Peyer's patch (tissue), 4 donors: Measurements from ENCODE around the gene CLBA1. TPM values are rescaled to one million over a fixed set of nuclear protein-coding genes. Genes with fewer than 3 reads are reported as not detected.
A peak's percentile ranks its signal among the peaks of the same experiment; 100 is the strongest.

Experiments used
- DNase-seq, 3 donors: peaks; one replicate each; pipeline ENCODE4 v3.0.0-alpha.2; 2017 to 2019
- H3K27ac ChIP-seq, 4 donors: fragments of 200-600 bp; sonication (generic); one replicate each; pipeline ENCODE4 v1.5.1; 2016 to 2019
- H3K27me3 ChIP-seq, 2 donors: fragments of 200-600 bp; sonication (generic); one replicate each; pipeline ENCODE4 v1.5.1; 2019
- H3K36me3 ChIP-seq, 3 donors: fragments of 200-600 bp; sonication (generic); one replicate each; pipeline ENCODE4 v1.5.1; 2016 to 2019
- H3K4me1 ChIP-seq, 4 donors: fragments of 200-600 bp; sonication (generic); one replicate each; pipeline ENCODE4 v1.5.1; 2016 to 2019
- H3K4me3 ChIP-seq, 4 donors: fragments of 200-600 bp; sonication (generic); 1 replicate in 3 of 4; 2 replicates in 1 of 4; pipeline ENCODE4 v1.5.1; 2016 to 2019; ENCODE audit warnings: mild to moderate bottlenecking in 1 of 4
- H3K9me3 ChIP-seq, 4 donors: fragments of 200-600 bp; sonication (generic); one replicate each; pipeline ENCODE4 v1.5.1; 2016 to 2019; ENCODE audit warnings: mild to moderate bottlenecking in 1 of 4
- POLR2A ChIP-seq, 2 donors: fragments of 450-650 bp; IDR thresholded peaks; one replicate each; pipeline ENCODE4 v1.5.1; 2017; ENCODE audit warnings: antibody characterized with exemption in 2 of 2, mild to moderate bottlenecking in 2 of 2, moderate library complexity in 2 of 2
- total RNA-seq, 4 donors: library from RNA; depleted of rRNA; stranded (reverse); fragments of >200 nt; gene quantifications; one replicate each; pipeline ENCODE4 v1.1.0, GENCODE V29; 2016
- TF ChIP-seq, protein P1 (sequence below), 6 experiments: fragments of 450-650 bp in 4 of 6; fragments of 200-600 bp in 2 of 6; sonication (generic) in 1 of 6; IDR thresholded peaks; one replicate each; pipeline ENCODE4 v1.5.1; 2017 to 2019; ENCODE audit warnings: antibody characterized with exemption in 6 of 6, mild to moderate bottlenecking in 3 of 6, moderate library complexity in 1 of 6

The CLBA1 gene
- total RNA-seq, 4 donors from 2014 or later = 0.88 to 3.8 (median 2.8) TPM; not detected in 1

- no peaks in the 10 kb centered on the region for H3K27me3 ChIP-seq
- peak in 2 of 3 donors; percentile 43 to 61 for DNase-seq
- peaks cover 0 to 22% (median 0%) of the 10 kb centered on the region in 3 donors for H3K36me3 ChIP-seq
- no peak overlapping the region for H3K27ac ChIP-seq
- no peak overlapping the region for H3K4me3 ChIP-seq
- no peak for TF ChIP-seq POLR2A (IDR thresholded peaks at IDR 0.05)
- TF ChIP-seq, protein P1, sequence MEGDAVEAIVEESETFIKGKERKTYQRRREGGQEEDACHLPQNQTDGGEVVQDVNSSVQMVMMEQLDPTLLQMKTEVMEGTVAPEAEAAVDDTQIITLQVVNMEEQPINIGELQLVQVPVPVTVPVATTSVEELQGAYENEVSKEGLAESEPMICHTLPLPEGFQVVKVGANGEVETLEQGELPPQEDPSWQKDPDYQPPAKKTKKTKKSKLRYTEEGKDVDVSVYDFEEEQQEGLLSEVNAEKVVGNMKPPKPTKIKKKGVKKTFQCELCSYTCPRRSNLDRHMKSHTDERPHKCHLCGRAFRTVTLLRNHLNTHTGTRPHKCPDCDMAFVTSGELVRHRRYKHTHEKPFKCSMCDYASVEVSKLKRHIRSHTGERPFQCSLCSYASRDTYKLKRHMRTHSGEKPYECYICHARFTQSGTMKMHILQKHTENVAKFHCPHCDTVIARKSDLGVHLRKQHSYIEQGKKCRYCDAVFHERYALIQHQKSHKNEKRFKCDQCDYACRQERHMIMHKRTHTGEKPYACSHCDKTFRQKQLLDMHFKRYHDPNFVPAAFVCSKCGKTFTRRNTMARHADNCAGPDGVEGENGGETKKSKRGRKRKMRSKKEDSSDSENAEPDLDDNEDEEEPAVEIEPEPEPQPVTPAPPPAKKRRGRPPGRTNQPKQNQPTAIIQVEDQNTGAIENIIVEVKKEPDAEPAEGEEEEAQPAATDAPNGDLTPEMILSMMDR (IDR thresholded peaks at IDR 0.05) = peak in 4 of 6 experiments; percentile 24 to 46 (median 38)
- H3K4me1 ChIP-seq = peaks cover 0 to 8% (median 3%) of the 10 kb centered on the region in 4 donors
- no peaks in the 10 kb centered on the region for H3K9me3 ChIP-seq
Measured at GRCh38 chr14:105012171-105012985, 26.8 kb downstream of the CLBA1 start.

DNA sequence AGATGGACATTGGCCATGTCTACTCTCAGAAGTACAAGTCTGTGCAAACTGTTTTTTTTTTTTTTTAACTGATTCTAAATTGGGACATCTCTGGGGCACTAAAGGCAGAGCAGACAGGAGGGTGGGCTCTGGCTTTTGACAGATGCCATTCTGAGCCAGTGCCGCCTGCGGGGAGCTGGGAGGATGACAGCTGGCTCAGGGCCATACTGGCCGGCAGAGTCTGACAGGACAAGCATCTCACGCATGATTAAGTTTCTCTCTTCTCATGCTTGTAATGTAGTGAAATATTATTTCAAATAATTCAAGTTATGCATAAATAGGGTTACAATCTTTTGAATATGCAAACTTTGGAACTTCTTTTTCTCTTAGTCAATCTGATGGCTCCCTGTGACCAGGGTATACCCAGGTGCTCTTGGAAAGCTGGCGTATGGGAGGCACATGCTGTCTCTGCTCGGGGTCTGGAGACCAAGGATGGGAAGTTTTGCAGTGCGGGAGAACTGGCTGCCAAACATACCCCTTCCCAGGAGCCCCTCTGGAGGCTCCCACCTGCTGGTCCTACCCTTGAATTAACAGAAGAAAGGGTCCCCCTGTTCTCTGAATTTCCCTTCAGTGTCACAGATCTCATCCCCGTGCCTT, 27.7 kb downstream of the CLBA1 start:
- Histone ChIP-seq H3K36me3 (peaks cover 0 to 22% (median 0%) of the 10 kb centered on the region in 3 donors), H3K4me3 (no peak overlapping the region), H3K4me1 (peaks cover 0 to 11% (median 3%) of the 10 kb centered on the region in 4 donors), H3K27me3 (no peaks in the 10 kb centered on the region), H3K9me3 (no peaks in the 10 kb centered on the region), H3K27ac (no peak overlapping the region)
- TF ChIP-seq, protein P1 (IDR thresholded peaks at IDR 0.05) = no peak
- no peak for TF ChIP-seq POLR2A (IDR thresholded peaks at IDR 0.05)
- DNase-seq = no peak

DNA sequence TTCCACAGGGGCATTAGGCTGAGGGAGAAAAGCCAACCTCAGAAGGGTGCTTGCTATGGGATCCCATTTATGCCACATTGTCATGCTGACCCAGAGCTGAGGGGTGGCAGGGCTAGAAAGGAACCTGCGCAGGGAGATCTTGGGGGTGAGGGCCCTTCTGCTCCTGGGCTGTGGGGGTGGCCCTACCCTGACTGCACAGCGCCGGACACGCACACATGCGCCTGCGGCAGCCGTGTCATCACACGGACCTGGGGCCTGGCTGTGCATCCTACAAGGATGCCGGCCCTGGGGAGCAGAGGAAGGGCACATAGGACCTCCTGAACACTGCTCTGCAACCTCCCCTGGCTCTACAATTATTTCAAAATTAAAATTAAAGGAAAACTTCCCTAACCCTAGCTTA, 28.4 kb downstream of the CLBA1 start:
- TF ChIP-seq, protein P1 (IDR thresholded peaks at IDR 0.05) = no peak
- no peak for TF ChIP-seq POLR2A (IDR thresholded peaks at IDR 0.05)
- Histone ChIP-seq H3K4me3 (no peak overlapping the region), H3K9me3 (no peaks in the 10 kb centered on the region), H3K27me3 (no peaks in the 10 kb centered on the region), H3K4me1 (peaks cover 0 to 18% (median 3%) of the 10 kb centered on the region in 4 donors), H3K36me3 (peaks cover 0 to 20% (median 0%) of the 10 kb centered on the region in 3 donors), H3K27ac (no peak overlapping the region)
- no peak for DNase-seq

DNA sequence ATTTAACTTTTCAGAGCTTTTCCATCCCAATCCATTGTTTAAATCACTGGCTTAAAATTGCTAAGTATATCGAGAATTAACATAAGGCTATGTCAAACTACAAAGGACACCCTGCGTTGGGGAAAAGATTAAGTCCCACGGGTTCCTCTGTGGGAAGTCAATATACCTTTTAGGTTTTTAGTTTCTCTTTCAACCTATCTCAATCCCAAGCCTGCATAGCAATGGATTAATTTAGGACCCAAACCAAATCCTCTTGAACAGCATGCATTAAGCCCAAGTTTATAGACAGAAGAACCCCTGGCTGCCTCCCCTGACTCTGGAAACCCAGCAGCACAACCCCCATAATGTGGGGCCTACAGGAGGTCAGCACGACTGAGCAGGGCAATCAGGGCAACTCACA, 29.0 kb downstream of the CLBA1 start:
- DNase-seq = no peak
- TF ChIP-seq, protein P1 (IDR thresholded peaks at IDR 0.05) = no peak
- no peak for TF ChIP-seq POLR2A (IDR thresholded peaks at IDR 0.05)
- H3K36me3 ChIP-seq = peaks cover 0 to 16% (median 0%) of the 10 kb centered on the region in 3 donors
- no peaks in the 10 kb centered on the region for H3K9me3 ChIP-seq
- no peaks in the 10 kb centered on the region for H3K27me3 ChIP-seq
- H3K27ac ChIP-seq = no peak overlapping the region
- H3K4me3 ChIP-seq = no peak overlapping the region
- peaks cover 0 to 24% (median 8%) of the 10 kb centered on the region in 4 donors for H3K4me1 ChIP-seq

GRCh38 chr14:105015242-105015641, 29.7 kb downstream of the CLBA1 start:
- Histone ChIP-seq H3K4me3 (no peak overlapping the region), H3K27ac (no peak overlapping the region), H3K9me3 (no peaks in the 10 kb centered on the region), H3K4me1 (peaks cover 0 to 30% (median 14%) of the 10 kb centered on the region in 4 donors), H3K27me3 (no peaks in the 10 kb centered on the region), H3K36me3 (peaks cover 0 to 10% (median 0%) of the 10 kb centered on the region in 3 donors)
- DNase-seq = no peak
- TF ChIP-seq POLR2A (IDR thresholded peaks at IDR 0.05) = no peak
- TF ChIP-seq, protein P1 (IDR thresholded peaks at IDR 0.05) = no peak
